ENCODE measurements around the gene UBE2Q1. TPM values are rescaled to one million over a fixed set of nuclear protein-coding genes. Genes with fewer than 3 reads are reported as not detected.

Gene UBE2Q1
- total RNA-seq, 1 donor from 2014 or later, result 25.9 TPM

- DNase-seq (ENCODE audit: low read depth in 2 of 2), result no peak
These were observed 45.7 kb downstream of the UBE2Q1 start for GRCh38 chr1:154512760-154513159.

- no peak for DNase-seq (ENCODE audit: low read depth in 2 of 2)
These were observed 54.6 kb downstream of the UBE2Q1 start for GRCh38 chr1:154503898-154504297.

- DNase-seq (ENCODE audit: low read depth in 2 of 2), result peak in 1 of 2 donors; percentile 55
These were observed 55.7 kb downstream of the UBE2Q1 start for GRCh38 chr1:154502744-154503115.

- peak in 1 of 2 donors; percentile 79 for DNase-seq (ENCODE audit: low read depth in 2 of 2)
These were observed 56.3 kb downstream of the UBE2Q1 start, which contains the start of the genes SHE and TDRD10 for GRCh38 chr1:154502066-154502743. SHE (minus strand) TSS chr1:154502412; CDS start chr1:154502026, 386 bp downstream. TDRD10 (plus strand) TSS chr1:154502219; CDS start chr1:154506904, 4,685 bp downstream.

GRCh38 chr1:154501423-154502065, 56.9 kb downstream of the UBE2Q1 start:
- DNase-seq (ENCODE audit: low read depth in 2 of 2), result no peak

GRCh38 chr1:154500533-154500932, 57.9 kb downstream of the UBE2Q1 start:
- DNase-seq (ENCODE audit: low read depth in 2 of 2), result no peak

- DNase-seq (ENCODE audit: low read depth in 2 of 2), result peak in 1 of 2 donors; percentile 60
These were observed 59.0 kb downstream of the UBE2Q1 start for GRCh38 chr1:154499446-154499845.

Other genes with a start within 250 kb of the UBE2Q1 start
- not detected in 2 replicates for gene AQP10, start 237.6 kb downstream of the UBE2Q1 start, total RNA-seq
- 44.6 and 53.3 TPM in 2 replicates for gene ATP8B2, start 233.1 kb downstream of the UBE2Q1 start, total RNA-seq
- gene IL6R, start 153.3 kb downstream of the UBE2Q1 start, total RNA-seq, result 11.3 and 12.7 TPM in 2 replicates
- 3.5 and 7.2 TPM in 2 replicates for gene TDRD10, start 56.4 kb downstream of the UBE2Q1 start, total RNA-seq
- 69.1 and 86.5 TPM in 2 replicates for gene SHE, start 56.2 kb downstream of the UBE2Q1 start, total RNA-seq
- under 0.01 TPM in 1 of 2 replicates, not detected in the other for gene CHRNB2, start 9.1 kb upstream of the UBE2Q1 start, total RNA-seq
- 61.1 and 90.5 TPM in 2 replicates for gene ADAR, start 49.5 kb upstream of the UBE2Q1 start, total RNA-seq

All from dermis microvascular lymphatic vessel endothelial cell (primary cell).